ENCODE results near the gene ACAA1. TPM values are rescaled to one million over a fixed set of nuclear protein-coding genes. Genes with fewer than 3 reads are reported as not detected.

Gene ACAA1
- total RNA-seq, 4 donors from 2014 or later: 123 to 324 (median 186) TPM

GRCh38 chr3:38105525-38105924 is 31.4 kb downstream of the ACAA1 start:
- DNase-seq: no peak
- H3K9me3 ChIP-seq: no peaks in the 10 kb centered on the region
- TF ChIP-seq POLR2A (IDR thresholded peaks at IDR 0.05): no peak
- no peak for TF ChIP-seq CTCF (IDR thresholded peaks at IDR 0.05)
- no peaks in the 10 kb centered on the region for H3K36me3 ChIP-seq
- no peaks in the 10 kb centered on the region for H3K27me3 ChIP-seq
- H3K4me3 ChIP-seq: no peak overlapping the region
- H3K4me1 ChIP-seq: no peaks in the 10 kb centered on the region
- H3K27ac ChIP-seq: no peak overlapping the region

GRCh38 chr3:38102444-38102814 is 34.5 kb downstream of the ACAA1 start:
- Histone ChIP-seq H3K9me3 (no peaks in the 10 kb centered on the region), H3K36me3 (no peaks in the 10 kb centered on the region), H3K27ac (no peak overlapping the region), H3K27me3 (no peaks in the 10 kb centered on the region), H3K4me3 (no peak overlapping the region), H3K4me1 (no peaks in the 10 kb centered on the region)
- no peak for DNase-seq
- TF ChIP-seq POLR2A (IDR thresholded peaks at IDR 0.05) (no peak), CTCF (IDR thresholded peaks at IDR 0.05) (no peak)

- TF ChIP-seq POLR2A (IDR thresholded peaks at IDR 0.05): no peak
- TF ChIP-seq CTCF (IDR thresholded peaks at IDR 0.05): no peak
- DNase-seq: peak in 1 of 3 donors; percentile 4
- Histone ChIP-seq H3K9me3 (no peaks in the 10 kb centered on the region), H3K27ac (no peak overlapping the region), H3K36me3 (no peaks in the 10 kb centered on the region), H3K4me1 (no peaks in the 10 kb centered on the region), H3K27me3 (no peaks in the 10 kb centered on the region), H3K4me3 (no peak overlapping the region)
These were observed 35.0 kb downstream of the ACAA1 start for GRCh38 chr3:38101811-38102443.

GRCh38 chr3:38100498-38100897 is 36.4 kb downstream of the ACAA1 start:
- TF ChIP-seq CTCF (IDR thresholded peaks at IDR 0.05) (no peak), POLR2A (IDR thresholded peaks at IDR 0.05) (no peak)
- no peak overlapping the region for H3K4me3 ChIP-seq
- no peak overlapping the region for H3K27ac ChIP-seq
- no peaks in the 10 kb centered on the region for H3K27me3 ChIP-seq
- H3K4me1 ChIP-seq: no peaks in the 10 kb centered on the region
- no peaks in the 10 kb centered on the region for H3K36me3 ChIP-seq
- no peaks in the 10 kb centered on the region for H3K9me3 ChIP-seq
- DNase-seq: no peak

GRCh38 chr3:38099518-38099917 is 37.4 kb downstream of the ACAA1 start:
- Histone ChIP-seq H3K4me1 (no peaks in the 10 kb centered on the region), H3K27ac (no peak overlapping the region), H3K36me3 (no peaks in the 10 kb centered on the region), H3K4me3 (no peak overlapping the region), H3K27me3 (no peaks in the 10 kb centered on the region), H3K9me3 (no peaks in the 10 kb centered on the region)
- DNase-seq: no peak
- TF ChIP-seq POLR2A (IDR thresholded peaks at IDR 0.05): no peak
- no peak for TF ChIP-seq CTCF (IDR thresholded peaks at IDR 0.05)

- H3K27me3 ChIP-seq: no peaks in the 10 kb centered on the region
- TF ChIP-seq POLR2A (IDR thresholded peaks at IDR 0.05) (no peak), CTCF (IDR thresholded peaks at IDR 0.05) (no peak)
- no peaks in the 10 kb centered on the region for H3K4me1 ChIP-seq
- no peak overlapping the region for H3K27ac ChIP-seq
- no peaks in the 10 kb centered on the region for H3K36me3 ChIP-seq
- H3K9me3 ChIP-seq: no peaks in the 10 kb centered on the region
- H3K4me3 ChIP-seq: no peak overlapping the region
- DNase-seq: no peak
These were observed 38.6 kb downstream of the ACAA1 start for GRCh38 chr3:38098376-38098723.
